Neural cell (in vitro differentiated cells): Measurements from ENCODE around the gene FAM135A. TPM values are rescaled to one million over a fixed set of nuclear protein-coding genes. Genes with fewer than 3 reads are reported as not detected.

Experiments used
- H2AFZ ChIP-seq: fragments of 200-600, 300-800 bp; sonication (generic), shearing (Covaris generic); 2 replicates; pipeline ENCODE4 v1.6.0; 2014; ENCODE audit warnings: low read depth, mild to moderate bottlenecking, antibody characterized with exemption, low read length, moderate library complexity
- H3F3A ChIP-seq: fragments of 200-600 bp; shearing (Covaris generic); 2 replicates; pipeline ENCODE4 v1.6.1; 2016; ENCODE audit warnings: mild to moderate bottlenecking, moderate library complexity, mixed read lengths, antibody characterized with exemption, low read length; ENCODE audit not compliant: insufficient read depth, poor library complexity, severe bottlenecking
- H3K27ac ChIP-seq: fragments of 200-600, 300-800 bp; sonication (generic), shearing (Covaris generic); 2 replicates; pipeline ENCODE4 v1.5.1; 2014; ENCODE audit warnings: mild to moderate bottlenecking, low read length, moderate library complexity
- H3K27me3 ChIP-seq: fragments of 300-800, 200-600 bp; sonication (generic), shearing (Covaris generic); 2 replicates; pipeline ENCODE4 v1.6.0; 2014; ENCODE audit warnings: mild to moderate bottlenecking, low read depth, low read length, moderate library complexity; ENCODE audit not compliant: insufficient read depth
- H3K36me3 ChIP-seq: fragments of 300-800, 200-600 bp; sonication (generic), shearing (Covaris generic); 2 replicates; pipeline ENCODE4 v1.5.1; 2014; ENCODE audit warnings: mild to moderate bottlenecking, antibody characterized with exemption, low read length, moderate library complexity; ENCODE audit not compliant: insufficient read depth
- H3K4me2 ChIP-seq: fragments of 300-800, 200-600 bp; sonication (generic), shearing (Covaris generic); 2 replicates; pipeline ENCODE4 v1.6.0; 2014; ENCODE audit warnings: mild to moderate bottlenecking, low read length
- H3K4me3 ChIP-seq: fragments of 300-800, 200-600 bp; sonication (generic), shearing (Covaris generic); 2 replicates; pipeline ENCODE4 v1.5.1; 2014; ENCODE audit warnings: mild to moderate bottlenecking, low read length, moderate library complexity
- H3K79me2 ChIP-seq: fragments of 200-600 bp; shearing (Covaris generic); replicated peaks from 2 replicates; pipeline ENCODE4 v1.6.0; 2014; ENCODE audit warnings: mild to moderate bottlenecking, low read length, moderate library complexity; ENCODE audit not compliant: insufficient read depth
- H3K9ac ChIP-seq: fragments of 300-800, 200-600 bp; sonication (generic), shearing (Covaris generic); 2 replicates; pipeline ENCODE4 v1.6.1; 2016; ENCODE audit warnings: mild to moderate bottlenecking, low read length, mixed read lengths
- H3K9me2 ChIP-seq: fragments of 200-600 bp; shearing (Covaris generic); 2 replicates; pipeline ENCODE4 v1.6.1; 2016; ENCODE audit warnings: mild to moderate bottlenecking, low read length, mixed read lengths; ENCODE audit not compliant: insufficient read depth
- H3K9me3 ChIP-seq: fragments of 200-600, 300-800 bp; sonication (generic), shearing (Covaris generic); 2 replicates; pipeline ENCODE4 v1.6.1; 2016; ENCODE audit warnings: mild to moderate bottlenecking, mixed run types, low read length, moderate library complexity, mixed read lengths
- H4K20me1 ChIP-seq: fragments of 200-600 bp; shearing (Covaris generic); 2 replicates; pipeline ENCODE4 v1.6.1; 2016; ENCODE audit warnings: mild to moderate bottlenecking, mixed run types; ENCODE audit not compliant: insufficient read depth
- EP300 ChIP-seq: fragments of 450-650 bp; conservative IDR thresholded peaks from 2 replicates; pipeline ENCODE4 v1.6.1; 2014; ENCODE audit warnings: antibody characterized with exemption, mild to moderate bottlenecking, moderate library complexity; ENCODE audit not compliant: poor library complexity, severe bottlenecking
- EZH2 ChIP-seq: fragments of 200-600, 300-800 bp; shearing (Covaris generic), sonication (generic); IDR thresholded peaks from 2 replicates; pipeline ENCODE4 v1.6.1; 2014; ENCODE audit warnings: antibody characterized with exemption, low read length, borderline replicate concordance, mild to moderate bottlenecking; ENCODE audit not compliant: insufficient read depth, poor library complexity, severe bottlenecking
- MXI1 ChIP-seq: fragments of 450-650 bp; conservative IDR thresholded peaks from 2 replicates; pipeline ENCODE4 v1.6.1; 2014; ENCODE audit warnings: antibody characterized with exemption, mild to moderate bottlenecking; ENCODE audit not compliant: poor library complexity, severe bottlenecking
- POLR2AphosphoS5 ChIP-seq: IDR thresholded peaks from 2 replicates; pipeline ENCODE4 v1.6.1; 2012
- RAD21 ChIP-seq: fragments of 450-650 bp; conservative IDR thresholded peaks from 2 replicates; pipeline ENCODE4 v1.6.1; 2014; ENCODE audit warnings: antibody characterized with exemption, mild to moderate bottlenecking, moderate library complexity
- SMC3 ChIP-seq: fragments of 450-650 bp; conservative IDR thresholded peaks from 2 replicates; pipeline ENCODE4 v1.6.1; 2014; ENCODE audit warnings: antibody characterized with exemption, mild to moderate bottlenecking, moderate library complexity; ENCODE audit not compliant: poor library complexity
- TAF1 ChIP-seq: IDR thresholded peaks from 2 replicates; pipeline ENCODE4 v1.6.1; 2012; ENCODE audit warnings: low read depth
- polyA plus RNA-seq: library from polyadenylated mRNA; depleted of rRNA; stranded (reverse); fragments of >200 nt; gene quantifications from 2 replicates; pipeline ENCODE4 v1.2.3, GENCODE V29; 2014
- TF ChIP-seq, protein P1 (sequence below): IDR thresholded peaks from 2 replicates; pipeline ENCODE4 v1.6.1; 2012; ENCODE audit warnings: borderline replicate concordance
- TF ChIP-seq, protein P2 (sequence below): fragments of 450-650 bp; IDR thresholded peaks from 2 replicates; pipeline ENCODE4 v1.5.1; 2014; ENCODE audit warnings: antibody characterized with exemption, mild to moderate bottlenecking, moderate library complexity; ENCODE audit not compliant: poor library complexity, severe bottlenecking

The FAM135A gene
- polyA plus RNA-seq, 1 donor from 2014 or later = 31.4 TPM

DNA sequence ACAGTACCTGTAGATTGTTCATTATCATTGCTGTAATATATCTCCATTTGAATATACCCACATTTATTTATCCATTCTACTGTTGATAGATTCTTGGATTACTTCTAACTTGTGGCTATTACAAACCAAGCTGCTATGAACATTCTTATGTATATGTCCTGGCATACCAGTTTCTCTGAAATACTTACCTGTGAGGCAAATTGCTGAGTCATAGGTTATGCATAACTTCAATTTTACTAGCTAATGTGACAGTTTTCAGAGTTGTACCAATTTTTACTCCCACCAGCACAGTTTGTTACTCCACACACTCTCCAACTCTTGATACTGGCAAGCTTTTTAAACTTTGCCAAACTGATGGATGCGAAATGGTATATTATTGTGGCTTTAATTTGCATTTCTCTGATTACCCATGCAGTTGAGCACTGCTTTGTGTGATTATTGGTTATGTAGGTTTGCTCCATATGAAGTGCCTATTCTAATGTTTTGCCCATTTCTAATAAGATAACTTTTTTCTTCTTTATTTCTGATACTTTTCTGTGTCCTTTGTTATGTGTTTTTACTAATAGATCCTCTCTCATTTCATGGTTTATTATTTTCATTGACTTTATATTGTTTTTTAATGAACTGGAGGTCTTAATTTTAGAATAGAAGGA lies 90.6 kb downstream of the FAM135A start:
- H3K27me3 ChIP-seq = no peaks in the 10 kb centered on the region
- TF ChIP-seq, protein P1, sequence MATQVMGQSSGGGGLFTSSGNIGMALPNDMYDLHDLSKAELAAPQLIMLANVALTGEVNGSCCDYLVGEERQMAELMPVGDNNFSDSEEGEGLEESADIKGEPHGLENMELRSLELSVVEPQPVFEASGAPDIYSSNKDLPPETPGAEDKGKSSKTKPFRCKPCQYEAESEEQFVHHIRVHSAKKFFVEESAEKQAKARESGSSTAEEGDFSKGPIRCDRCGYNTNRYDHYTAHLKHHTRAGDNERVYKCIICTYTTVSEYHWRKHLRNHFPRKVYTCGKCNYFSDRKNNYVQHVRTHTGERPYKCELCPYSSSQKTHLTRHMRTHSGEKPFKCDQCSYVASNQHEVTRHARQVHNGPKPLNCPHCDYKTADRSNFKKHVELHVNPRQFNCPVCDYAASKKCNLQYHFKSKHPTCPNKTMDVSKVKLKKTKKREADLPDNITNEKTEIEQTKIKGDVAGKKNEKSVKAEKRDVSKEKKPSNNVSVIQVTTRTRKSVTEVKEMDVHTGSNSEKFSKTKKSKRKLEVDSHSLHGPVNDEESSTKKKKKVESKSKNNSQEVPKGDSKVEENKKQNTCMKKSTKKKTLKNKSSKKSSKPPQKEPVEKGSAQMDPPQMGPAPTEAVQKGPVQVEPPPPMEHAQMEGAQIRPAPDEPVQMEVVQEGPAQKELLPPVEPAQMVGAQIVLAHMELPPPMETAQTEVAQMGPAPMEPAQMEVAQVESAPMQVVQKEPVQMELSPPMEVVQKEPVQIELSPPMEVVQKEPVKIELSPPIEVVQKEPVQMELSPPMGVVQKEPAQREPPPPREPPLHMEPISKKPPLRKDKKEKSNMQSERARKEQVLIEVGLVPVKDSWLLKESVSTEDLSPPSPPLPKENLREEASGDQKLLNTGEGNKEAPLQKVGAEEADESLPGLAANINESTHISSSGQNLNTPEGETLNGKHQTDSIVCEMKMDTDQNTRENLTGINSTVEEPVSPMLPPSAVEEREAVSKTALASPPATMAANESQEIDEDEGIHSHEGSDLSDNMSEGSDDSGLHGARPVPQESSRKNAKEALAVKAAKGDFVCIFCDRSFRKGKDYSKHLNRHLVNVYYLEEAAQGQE = no peak
- TF ChIP-seq EZH2 (no peak), TAF1 (no peak), SMC3 (no peak), EP300 (no peak), RAD21 (no peak), POLR2AphosphoS5 (no peak), MXI1 (no peak)
- TF ChIP-seq, protein P2, sequence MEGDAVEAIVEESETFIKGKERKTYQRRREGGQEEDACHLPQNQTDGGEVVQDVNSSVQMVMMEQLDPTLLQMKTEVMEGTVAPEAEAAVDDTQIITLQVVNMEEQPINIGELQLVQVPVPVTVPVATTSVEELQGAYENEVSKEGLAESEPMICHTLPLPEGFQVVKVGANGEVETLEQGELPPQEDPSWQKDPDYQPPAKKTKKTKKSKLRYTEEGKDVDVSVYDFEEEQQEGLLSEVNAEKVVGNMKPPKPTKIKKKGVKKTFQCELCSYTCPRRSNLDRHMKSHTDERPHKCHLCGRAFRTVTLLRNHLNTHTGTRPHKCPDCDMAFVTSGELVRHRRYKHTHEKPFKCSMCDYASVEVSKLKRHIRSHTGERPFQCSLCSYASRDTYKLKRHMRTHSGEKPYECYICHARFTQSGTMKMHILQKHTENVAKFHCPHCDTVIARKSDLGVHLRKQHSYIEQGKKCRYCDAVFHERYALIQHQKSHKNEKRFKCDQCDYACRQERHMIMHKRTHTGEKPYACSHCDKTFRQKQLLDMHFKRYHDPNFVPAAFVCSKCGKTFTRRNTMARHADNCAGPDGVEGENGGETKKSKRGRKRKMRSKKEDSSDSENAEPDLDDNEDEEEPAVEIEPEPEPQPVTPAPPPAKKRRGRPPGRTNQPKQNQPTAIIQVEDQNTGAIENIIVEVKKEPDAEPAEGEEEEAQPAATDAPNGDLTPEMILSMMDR = no peak
- no peaks in the 10 kb centered on the region for H3F3A ChIP-seq
- no peak overlapping the region for H3K9ac ChIP-seq
- H3K4me2 ChIP-seq = no peak overlapping the region
- H2AFZ ChIP-seq = no peak overlapping the region
- H3K79me2 ChIP-seq = no peaks in the 10 kb centered on the region
- H3K36me3 ChIP-seq = peaks cover 6% of the 10 kb centered on the region
- no peak overlapping the region for H3K4me3 ChIP-seq
- no peaks in the 10 kb centered on the region for H4K20me1 ChIP-seq
- H3K27ac ChIP-seq = no peak overlapping the region
- peaks cover 5% of the 10 kb centered on the region for H3K9me3 ChIP-seq
- H3K9me2 ChIP-seq = no peaks in the 10 kb centered on the region

DNA sequence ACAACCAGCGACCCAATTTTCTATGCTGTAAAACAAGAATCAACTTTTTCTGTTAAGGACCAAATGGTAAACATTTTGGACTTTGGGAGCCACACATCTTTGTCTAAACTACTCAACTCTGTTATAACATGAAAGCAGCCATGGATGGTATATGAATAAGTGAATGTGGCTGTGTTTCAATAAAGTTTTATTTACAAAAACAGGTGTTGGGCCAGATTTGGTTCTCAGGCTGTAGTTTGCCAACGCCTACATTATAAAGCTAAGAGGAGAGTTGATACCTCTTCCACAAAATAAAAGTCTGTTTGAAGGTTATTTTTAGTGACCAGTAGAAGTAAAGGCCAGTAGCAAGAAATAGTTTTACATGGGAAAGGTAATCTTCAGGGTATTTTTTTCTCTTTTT lies 93.0 kb downstream of the FAM135A start:
- Histone ChIP-seq H3K9me3 (peaks cover 5% of the 10 kb centered on the region), H4K20me1 (no peaks in the 10 kb centered on the region), H3K9ac (no peak overlapping the region), H3K79me2 (no peaks in the 10 kb centered on the region), H3F3A (no peaks in the 10 kb centered on the region), H3K27ac (no peak overlapping the region), H3K4me3 (no peak overlapping the region), H3K9me2 (no peaks in the 10 kb centered on the region), H3K4me2 (no peak overlapping the region), H3K36me3 (peaks cover 6% of the 10 kb centered on the region), H2AFZ (no peak overlapping the region), H3K27me3 (no peaks in the 10 kb centered on the region)
- TF ChIP-seq TAF1 (no peak), EZH2 (no peak), MXI1 (no peak), POLR2AphosphoS5 (no peak), EP300 (no peak), SMC3 (no peak), RAD21 (no peak)
- TF ChIP-seq, protein P1 = no peak
- TF ChIP-seq, protein P2 = no peak
